HFF-Myc (cell line): ENCODE measurements around the gene RASAL2.

Experiments used
- DNase-seq: peaks from one replicate; pipeline ENCODE4 v3.0.0-alpha.2; 2011; ENCODE audit warnings: low read depth; ENCODE audit errors: extremely low read depth
- H3K4me3 ChIP-seq: replicated peaks from 2 replicates; pipeline ENCODE4 v1.5.1; 2011; ENCODE audit warnings: low read depth, mild to moderate bottlenecking, control low read depth, low read length
- TF ChIP-seq, protein P1 (sequence below): IDR thresholded peaks from 2 replicates; pipeline ENCODE4 v1.5.1; 2012; ENCODE audit warnings: mild to moderate bottlenecking, low read depth, low read length, control low read depth; ENCODE audit errors: missing control alignments

RASAL2 gene

DNA sequence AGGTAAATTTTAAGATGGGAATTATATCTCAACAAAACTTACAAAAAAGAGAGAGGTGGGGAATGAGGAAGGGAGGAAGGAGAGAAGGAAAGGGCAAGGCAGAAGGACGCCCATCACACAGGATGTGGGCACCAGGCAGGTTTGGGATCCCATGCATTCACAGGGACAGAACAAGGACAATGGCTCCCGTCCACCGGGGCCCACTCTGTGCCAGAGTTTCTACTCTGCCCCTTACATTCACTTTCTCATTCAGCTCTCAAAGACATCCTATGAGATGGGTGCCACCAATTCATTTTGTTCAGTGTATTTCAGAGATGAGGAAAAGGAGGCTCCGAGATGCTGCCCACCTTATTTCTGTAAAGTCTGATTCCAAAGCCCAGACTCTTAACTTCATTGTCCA lies 395.5 kb downstream of the RASAL2 start:
- no peak for DNase-seq
- no peak overlapping the region for H3K4me3 ChIP-seq
- TF ChIP-seq, protein P1, sequence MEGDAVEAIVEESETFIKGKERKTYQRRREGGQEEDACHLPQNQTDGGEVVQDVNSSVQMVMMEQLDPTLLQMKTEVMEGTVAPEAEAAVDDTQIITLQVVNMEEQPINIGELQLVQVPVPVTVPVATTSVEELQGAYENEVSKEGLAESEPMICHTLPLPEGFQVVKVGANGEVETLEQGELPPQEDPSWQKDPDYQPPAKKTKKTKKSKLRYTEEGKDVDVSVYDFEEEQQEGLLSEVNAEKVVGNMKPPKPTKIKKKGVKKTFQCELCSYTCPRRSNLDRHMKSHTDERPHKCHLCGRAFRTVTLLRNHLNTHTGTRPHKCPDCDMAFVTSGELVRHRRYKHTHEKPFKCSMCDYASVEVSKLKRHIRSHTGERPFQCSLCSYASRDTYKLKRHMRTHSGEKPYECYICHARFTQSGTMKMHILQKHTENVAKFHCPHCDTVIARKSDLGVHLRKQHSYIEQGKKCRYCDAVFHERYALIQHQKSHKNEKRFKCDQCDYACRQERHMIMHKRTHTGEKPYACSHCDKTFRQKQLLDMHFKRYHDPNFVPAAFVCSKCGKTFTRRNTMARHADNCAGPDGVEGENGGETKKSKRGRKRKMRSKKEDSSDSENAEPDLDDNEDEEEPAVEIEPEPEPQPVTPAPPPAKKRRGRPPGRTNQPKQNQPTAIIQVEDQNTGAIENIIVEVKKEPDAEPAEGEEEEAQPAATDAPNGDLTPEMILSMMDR: no peak

- TF ChIP-seq, protein P1: no peak
- no peak overlapping the region for H3K4me3 ChIP-seq
- no peak for DNase-seq
Measured at GRCh38 chr1:178490136-178490535, 396.2 kb downstream of the RASAL2 start.

DNA sequence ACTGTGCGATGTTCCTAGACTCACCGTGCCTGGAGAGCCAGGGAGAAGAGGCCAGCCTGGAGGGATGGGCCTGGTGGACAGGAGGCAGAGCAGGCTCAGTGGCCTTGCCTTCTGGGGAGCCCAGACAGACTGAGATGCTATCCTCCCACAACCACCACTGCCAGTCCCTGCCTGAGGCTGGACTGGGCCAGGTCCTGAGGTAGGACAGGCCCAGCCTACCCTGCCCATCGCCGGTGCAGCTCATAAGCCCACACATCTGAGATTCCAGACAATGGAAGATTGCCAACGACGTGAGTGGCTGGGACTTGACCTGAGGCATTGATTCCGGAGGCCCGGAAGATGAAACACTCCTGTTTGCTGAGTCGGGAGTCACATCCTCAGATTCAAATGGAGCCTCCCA lies 397.1 kb downstream of the RASAL2 start:
- H3K4me3 ChIP-seq: no peak overlapping the region
- TF ChIP-seq, protein P1: no peak
- DNase-seq: no peak

- TF ChIP-seq, protein P1: no peak
- DNase-seq: no peak
- H3K4me3 ChIP-seq: no peak overlapping the region
Measured at GRCh38 chr1:178491721-178492120, 397.8 kb downstream of the RASAL2 start.

- TF ChIP-seq, protein P1: no peak
- H3K4me3 ChIP-seq: no peak overlapping the region
- no peak for DNase-seq
Measured at GRCh38 chr1:178492341-178492740, 398.4 kb downstream of the RASAL2 start.

GRCh38 chr1:178493301-178493741 lies 399.4 kb downstream of the RASAL2 start:
- H3K4me3 ChIP-seq: no peak overlapping the region
- TF ChIP-seq, protein P1: no peak
- DNase-seq: no peak

- DNase-seq: no peak
- TF ChIP-seq, protein P1: no peak
- H3K4me3 ChIP-seq: no peak overlapping the region
Measured at GRCh38 chr1:178494569-178494971, 400.7 kb downstream of the RASAL2 start.
